Measurements from ENCODE around the gene RERE. TPM values are rescaled to one million over a fixed set of nuclear protein-coding genes. Genes with fewer than 3 reads are reported as not detected.

The RERE gene
- total and polyA plus RNA-seq, 7 donors: 38.8 to 308 (median 99.7) TPM

DNA sequence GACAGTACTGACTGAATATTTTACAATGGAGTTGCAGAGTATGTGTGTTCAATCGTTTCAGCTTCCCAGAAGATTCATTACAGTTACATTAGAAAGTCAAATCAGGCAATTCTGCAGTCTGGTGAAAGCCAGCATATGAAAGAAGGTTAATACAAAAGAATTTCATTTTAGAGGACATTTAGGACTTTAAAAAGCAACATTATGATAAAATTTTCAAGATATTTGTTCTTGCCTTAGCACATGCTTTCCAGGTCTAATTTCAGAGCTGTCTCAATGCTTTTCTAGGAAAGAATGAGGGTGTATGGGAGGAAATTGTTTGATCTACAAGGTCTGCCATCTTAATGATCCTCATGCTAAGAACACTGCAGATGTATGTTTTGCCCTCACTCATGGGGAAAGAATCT, 63.2 kb downstream of the RERE start:
- H3K27me3 ChIP-seq (ENCODE audit: insufficient read depth in 3 of 3, low read length in 2 of 3): no peaks in the 10 kb centered on the region
- intact Hi-C loops (cut with DNase I): no loop called here

DNA sequence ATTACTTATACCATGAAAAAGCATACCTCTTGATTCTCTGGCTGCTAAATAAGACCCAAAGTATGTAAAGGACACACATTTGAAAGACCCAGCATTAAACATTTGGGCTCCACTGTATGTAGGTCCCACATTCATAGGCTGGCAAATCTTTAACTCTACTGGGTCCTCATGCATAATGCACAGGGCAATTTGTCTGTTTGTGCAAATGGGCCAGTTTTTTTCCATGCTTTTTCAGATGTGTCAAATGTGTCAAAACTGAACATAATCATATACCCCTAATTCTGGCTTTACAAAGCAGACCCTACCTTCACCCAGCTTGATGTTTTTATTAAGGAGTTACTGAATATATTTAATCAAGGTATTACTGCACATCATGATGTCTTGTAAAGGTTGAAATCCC, 63.7 kb downstream of the RERE start:
- H3K4me1 ChIP-seq: peaks cover 5% of the 10 kb centered on the region
- DNase-seq (no peak), ATAC-seq (no peak)
- no peak overlapping the region for H3K27ac ChIP-seq
- H3K36me3 ChIP-seq (ENCODE audit: insufficient read depth in 1 of 2, low read depth in 1 of 2): no peaks in the 10 kb centered on the region
- intact Hi-C loops (cut with DNase I): no loop called here
- H3K9me3 ChIP-seq: no peaks in the 10 kb centered on the region
- TF ChIP-seq, protein P1, sequence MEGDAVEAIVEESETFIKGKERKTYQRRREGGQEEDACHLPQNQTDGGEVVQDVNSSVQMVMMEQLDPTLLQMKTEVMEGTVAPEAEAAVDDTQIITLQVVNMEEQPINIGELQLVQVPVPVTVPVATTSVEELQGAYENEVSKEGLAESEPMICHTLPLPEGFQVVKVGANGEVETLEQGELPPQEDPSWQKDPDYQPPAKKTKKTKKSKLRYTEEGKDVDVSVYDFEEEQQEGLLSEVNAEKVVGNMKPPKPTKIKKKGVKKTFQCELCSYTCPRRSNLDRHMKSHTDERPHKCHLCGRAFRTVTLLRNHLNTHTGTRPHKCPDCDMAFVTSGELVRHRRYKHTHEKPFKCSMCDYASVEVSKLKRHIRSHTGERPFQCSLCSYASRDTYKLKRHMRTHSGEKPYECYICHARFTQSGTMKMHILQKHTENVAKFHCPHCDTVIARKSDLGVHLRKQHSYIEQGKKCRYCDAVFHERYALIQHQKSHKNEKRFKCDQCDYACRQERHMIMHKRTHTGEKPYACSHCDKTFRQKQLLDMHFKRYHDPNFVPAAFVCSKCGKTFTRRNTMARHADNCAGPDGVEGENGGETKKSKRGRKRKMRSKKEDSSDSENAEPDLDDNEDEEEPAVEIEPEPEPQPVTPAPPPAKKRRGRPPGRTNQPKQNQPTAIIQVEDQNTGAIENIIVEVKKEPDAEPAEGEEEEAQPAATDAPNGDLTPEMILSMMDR (IDR thresholded peaks at IDR 0.05): no peak
- H3K4me3 ChIP-seq: no peak overlapping the region
- no peaks in the 10 kb centered on the region for H3K27me3 ChIP-seq (ENCODE audit: insufficient read depth in 3 of 3, low read length in 2 of 3)

More for the DNA sequence above, 63.2 kb downstream of the RERE start:
- Histone ChIP-seq H3K9me3 (no peaks in the 10 kb centered on the region), H3K27ac (no peak overlapping the region), H3K36me3 (ENCODE audit: insufficient read depth in 1 of 2, low read depth in 1 of 2) (no peaks in the 10 kb centered on the region), H3K4me1 (peaks cover 5% of the 10 kb centered on the region), H3K4me3 (no peak overlapping the region)
- ATAC-seq: no peak
- 33 to 60% (median 48%) methylated on average over 1 of the region's 1 CpG for WGBS, 3 donors
- TF ChIP-seq, protein P1 (IDR thresholded peaks at IDR 0.05): no peak
- DNase-seq: no peak

DNA sequence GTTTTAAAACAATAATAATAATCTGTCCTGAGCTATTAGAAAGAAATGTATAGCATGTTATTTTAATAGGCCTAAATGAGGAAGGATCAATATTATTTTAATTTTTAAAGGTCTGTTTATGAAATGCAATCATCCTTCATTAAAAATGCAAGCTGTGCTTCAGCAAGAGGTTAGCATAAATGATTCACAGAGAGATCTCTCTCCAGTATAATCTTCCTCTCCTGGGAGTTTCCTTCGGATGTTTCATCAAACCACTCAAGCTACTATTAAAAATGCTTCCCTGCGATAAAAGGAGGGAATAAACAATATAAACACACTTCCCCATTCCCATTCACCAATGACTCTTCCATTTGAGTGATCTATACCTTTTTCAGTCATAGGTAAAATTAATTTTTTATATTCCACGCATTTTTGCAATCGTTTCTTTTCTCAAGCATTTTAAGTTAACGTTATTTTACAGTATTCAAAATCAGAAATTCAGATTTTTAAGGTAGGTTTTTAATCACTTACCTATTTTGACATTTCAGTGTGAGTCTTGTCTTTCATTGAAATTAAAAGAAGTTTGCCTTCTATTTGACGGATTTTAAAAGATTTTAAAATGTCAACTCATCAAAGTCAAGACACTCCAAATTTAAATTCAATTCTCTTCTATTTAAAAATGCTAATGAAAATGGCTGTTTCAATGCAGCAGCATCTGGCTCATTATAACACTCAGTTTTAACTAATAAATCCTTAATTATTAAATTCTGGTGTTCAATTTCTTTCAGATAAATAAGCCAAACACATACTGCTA, 64.3 kb downstream of the RERE start:
- no peak for ATAC-seq
- intact Hi-C loops (cut with DNase I): no loop called here

DNA sequence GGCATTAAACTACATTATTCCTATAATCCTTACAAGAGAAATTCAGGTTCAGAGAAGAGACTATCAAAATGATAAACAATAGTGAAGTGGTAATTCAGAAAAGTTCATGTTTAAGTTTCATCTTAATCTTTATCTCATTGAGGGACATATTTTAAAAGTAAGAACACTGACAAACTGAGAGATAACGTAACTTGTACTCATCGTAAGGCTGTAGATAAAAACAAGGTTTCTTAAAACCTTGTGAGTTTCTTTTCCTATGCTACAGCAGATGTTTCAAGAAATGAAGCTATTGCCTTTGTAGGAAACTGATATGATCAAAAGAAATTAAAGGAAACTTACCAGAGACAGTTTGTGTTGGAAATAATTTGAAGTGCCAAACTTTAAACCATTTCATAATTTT, 65.0 kb downstream of the RERE start:
- no peak for ATAC-seq
- Histone ChIP-seq H3K4me1 (peaks cover 5% of the 10 kb centered on the region), H3K36me3 (ENCODE audit: insufficient read depth in 1 of 2, low read depth in 1 of 2) (no peaks in the 10 kb centered on the region), H3K9me3 (no peaks in the 10 kb centered on the region), H3K27ac (no peak overlapping the region), H3K27me3 (ENCODE audit: insufficient read depth in 3 of 3, low read length in 2 of 3) (no peaks in the 10 kb centered on the region), H3K4me3 (no peak overlapping the region)
- intact Hi-C loops (cut with DNase I): no loop called here
- TF ChIP-seq, protein P1 (IDR thresholded peaks at IDR 0.05): no peak
- WGBS, 3 donors: 90 to 94% (median 91%) methylated on average over 2 of the region's 2 CpGs
- no peak for DNase-seq

More for the DNA sequence above, 64.3 kb downstream of the RERE start:
- H3K27me3 ChIP-seq (ENCODE audit: insufficient read depth in 3 of 3, low read length in 2 of 3): no peaks in the 10 kb centered on the region
- TF ChIP-seq, protein P1 (IDR thresholded peaks at IDR 0.05): no peak
- no peaks in the 10 kb centered on the region for H3K9me3 ChIP-seq
- no peaks in the 10 kb centered on the region for H3K36me3 ChIP-seq (ENCODE audit: insufficient read depth in 1 of 2, low read depth in 1 of 2)
- H3K27ac ChIP-seq: no peak overlapping the region
- H3K4me1 ChIP-seq: peaks cover 5% of the 10 kb centered on the region
- WGBS, 3 donors: 83 to 89% (median 86%) methylated on average over 6 of the region's 6 CpGs
- no peak overlapping the region for H3K4me3 ChIP-seq
- DNase-seq: no peak

DNA sequence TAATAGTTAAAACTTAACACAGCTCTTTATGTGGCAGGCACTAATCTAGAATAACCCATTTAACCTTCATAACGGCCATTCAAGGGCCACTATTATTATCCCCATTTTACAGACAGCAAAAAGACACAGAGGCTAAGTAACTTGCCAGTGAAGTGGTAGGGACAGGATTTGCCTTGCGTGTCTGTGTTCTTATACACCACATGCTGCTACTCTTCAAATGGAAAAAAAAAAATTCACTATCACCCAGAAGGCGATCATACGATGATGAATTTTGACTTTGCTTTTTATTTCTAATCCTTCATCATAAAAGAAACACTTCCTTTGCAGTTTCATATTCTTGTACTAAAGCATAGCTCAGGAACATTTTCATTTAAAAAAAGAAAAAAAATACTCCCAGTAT, 65.5 kb downstream of the RERE start:
- no peak overlapping the region for H3K27ac ChIP-seq
- H3K27me3 ChIP-seq (ENCODE audit: insufficient read depth in 3 of 3, low read length in 2 of 3): no peaks in the 10 kb centered on the region
- no peaks in the 10 kb centered on the region for H3K36me3 ChIP-seq (ENCODE audit: insufficient read depth in 1 of 2, low read depth in 1 of 2)
- H3K9me3 ChIP-seq: no peaks in the 10 kb centered on the region
- 85 to 90% (median 89%) methylated on average over 4 of the region's 4 CpGs for WGBS, 3 donors
- TF ChIP-seq, protein P1 (IDR thresholded peaks at IDR 0.05): no peak
- H3K4me3 ChIP-seq: no peak overlapping the region
- H3K4me1 ChIP-seq: peaks cover 5% of the 10 kb centered on the region
- no peak for ATAC-seq
- no peak for DNase-seq
- intact Hi-C loops (cut with DNase I): no loop called here
